B cell (primary cell): ENCODE measurements around the gene PDP2. TPM values are rescaled to one million over a fixed set of nuclear protein-coding genes. Genes with fewer than 3 reads are reported as not detected.

Experiments
- ATAC-seq: fragments of 200-7000 bp; cut with Tn5 transposase; one replicate; pipeline ENCODE4 v1.10.0; 2021; ENCODE audit warnings: low read depth, mild to moderate bottlenecking, moderate number of reproducible peaks, moderate library complexity
- CTCF ChIA-PET: fragments of 350-600 bp; sonication (Branson Sonifier 250); formaldehyde crosslinking; loops from one replicate; lab custom pipeline; 2021; ENCODE audit warnings: antibody characterized with exemption, inconsistent platforms; lab: Charles Lee
- POLR2A ChIA-PET: fragments of 350-600 bp; sonication (Branson Sonifier 250); formaldehyde crosslinking; loops from one replicate; lab custom pipeline; 2021; ENCODE audit warnings: antibody characterized with exemption; lab: Charles Lee
- DNase-seq: peaks from one replicate; pipeline ENCODE4 v3.0.0; 2013
- H2AFZ ChIP-seq: 2 replicates; pipeline ENCODE4 v1.6.1; 2012; ENCODE audit warnings: mild to moderate bottlenecking, low read depth, low read length; ENCODE audit not compliant: insufficient read depth, poor library complexity, severe bottlenecking
- H3K27ac ChIP-seq, 2 donors: 1 replicate in 1 of 2; 2 replicates in 1 of 2; pipeline ENCODE4 v1.5.1; 2012 to 2013; ENCODE audit warnings: low read length in 2 of 2, mild to moderate bottlenecking in 2 of 2, moderate library complexity in 1 of 2
- H3K27me3 ChIP-seq, 4 experiments: fragments of 200-600 bp in 1 of 4; sonication (generic) in 1 of 4; replicated peaks in 1 of 4; 1 replicate in 2 of 4; 2 replicates in 2 of 4; pipeline versions ENCODE4 v1.6.1 to v1.7.0; 2013 to 2016; ENCODE audit warnings: low read length in 3 of 4, mild to moderate bottlenecking in 2 of 4, mixed read lengths in 1 of 4, moderate library complexity in 1 of 4; ENCODE audit not compliant: insufficient read depth in 4 of 4, control insufficient read depth in 3 of 4; ENCODE audit errors: control extremely low read depth in 1 of 4
- H3K36me3 ChIP-seq, 2 experiments: replicated peaks in 1 of 2; 1 replicate in 1 of 2; 2 replicates in 1 of 2; pipeline versions ENCODE4 v1.6.1 to v1.7.1; 2013; ENCODE audit warnings: low read length in 1 of 2; ENCODE audit not compliant: insufficient read depth in 2 of 2, control insufficient read depth in 1 of 2; ENCODE audit errors: control extremely low read depth in 1 of 2, extremely low read depth in 1 of 2
- H3K4me1 ChIP-seq, 2 donors: fragments of 200-600 bp in 1 of 2; sonication (generic) in 1 of 2; 1 replicate in 1 of 2; 2 replicates in 1 of 2; pipeline versions ENCODE4 v1.5.1 to v1.6.1; 2013 to 2017; ENCODE audit warnings: low read length in 2 of 2; ENCODE audit not compliant: control insufficient read depth in 2 of 2, insufficient read depth in 2 of 2
- H3K4me2 ChIP-seq: replicated peaks from 2 replicates; pipeline ENCODE3; 2012; ENCODE audit warnings: mild to moderate bottlenecking, low read depth, low read length; ENCODE audit not compliant: poor library complexity, severe bottlenecking
- H3K4me3 ChIP-seq, 5 experiments: fragments of 200-600 bp in 1 of 5; sonication (generic) in 1 of 5; 1 replicate in 3 of 5; 2 replicates in 2 of 5; pipeline versions ENCODE4 v1.5.1 to v1.7.0; 2011 to 2016; ENCODE audit warnings: low read length in 4 of 5, mild to moderate bottlenecking in 4 of 5, low read depth in 2 of 5, control low read depth in 1 of 5, moderate library complexity in 1 of 5; ENCODE audit not compliant: insufficient read depth in 1 of 5; ENCODE audit errors: control extremely low read depth in 1 of 5, extremely low read depth in 1 of 5
- H3K79me2 ChIP-seq: fragments of 200-600 bp; sonication (generic); one replicate; pipeline ENCODE4 v1.6.0; 2016; ENCODE audit warnings: low read length; ENCODE audit not compliant: control insufficient read depth, insufficient read depth
- H3K9ac ChIP-seq: fragments of 200-600 bp; sonication (generic); 2 replicates; pipeline ENCODE4 v1.6.1; 2017; ENCODE audit warnings: mild to moderate bottlenecking, low read length, moderate library complexity
- H3K9me3 ChIP-seq, 3 donors: one replicate each; pipeline versions ENCODE4 v1.6.1 to v1.7.1; 2013; ENCODE audit warnings: low read length in 2 of 3; ENCODE audit not compliant: control insufficient read depth in 2 of 3, insufficient read depth in 1 of 3; ENCODE audit errors: control extremely low read depth in 1 of 3
- H4K20me1 ChIP-seq: 2 replicates; pipeline ENCODE4 v1.6.0; 2012; ENCODE audit warnings: mild to moderate bottlenecking, low read length; ENCODE audit not compliant: insufficient read depth, control insufficient read depth, poor library complexity, severe bottlenecking
- H3K27ac Mint-ChIP-seq: one replicate; pipeline ENCODE4 v1.8.0; 2021; ENCODE audit warnings: mixed read lengths
- H3K27me3 Mint-ChIP-seq: one replicate; pipeline ENCODE4 v1.8.0; 2021; ENCODE audit warnings: mixed read lengths
- H3K4me1 Mint-ChIP-seq: one replicate; pipeline ENCODE4 v1.8.0; 2021; ENCODE audit warnings: mixed read lengths
- H3K4me3 Mint-ChIP-seq: one replicate; pipeline ENCODE4 v1.8.0; 2021; ENCODE audit warnings: mixed read lengths
- H3K9me3 Mint-ChIP-seq: one replicate; pipeline ENCODE4 v1.8.0; 2022; ENCODE audit warnings: mixed read lengths; ENCODE audit not compliant: insufficient read depth
- CTCF ChIP-seq: fragments of 200-600 bp; IDR thresholded peaks from one replicate; pipeline ENCODE4 v1.8.0; 2022; ENCODE audit warnings: antibody characterized with exemption, mild to moderate bottlenecking
- EZH2 ChIP-seq: IDR thresholded peaks from 2 replicates; pipeline ENCODE4 v1.6.1; 2012; ENCODE audit warnings: borderline replicate concordance, low read depth, mild to moderate bottlenecking, moderate library complexity, low read length; ENCODE audit not compliant: insufficient read depth, poor library complexity, severe bottlenecking
- WGBS: methylation state at CpG from one replicate; pipeline ENCODE4 v1.1.5; 2013; ENCODE audit warnings: missing lambda C conversion rate; ENCODE audit not compliant: insufficient coverage; 5-methylcytosine and 5-hydroxymethylcytosine counted together
- intact Hi-C: fragments of 100-400 bp; cut with micrococcal nuclease; formaldehyde crosslinking; loops from one replicate; pipeline ENCODE4 v1.10.0; 2022
- polyA plus RNA-seq: library from polyadenylated mRNA; depleted of rRNA; stranded (reverse); fragments of >200 nt; gene quantifications from 2 replicates; pipeline ENCODE4 v1.2.3, GENCODE V29; 2012
- total RNA-seq, 2 donors: library from RNA; stranded (reverse); fragments of 120-200 nt in 1 of 2; gene quantifications; 1 replicate in 1 of 2; 2 replicates in 1 of 2; pipeline versions ENCODE4 v1.2.3 to v1.2.4, GENCODE V29; 2013 to 2022

Gene PDP2
- total and polyA plus RNA-seq, 2 donors (not counting 1 experiment from before 2014, with no cell fraction given): 1.9 to 18.7 TPM

- Histone ChIP-seq H3K4me2 (no peak overlapping the region), H3K9ac (no peak overlapping the region), H3K27me3 (peaks cover 0 to 34% (median 13%) of the 10 kb centered on the region in 4 experiments), H4K20me1 (no peaks in the 10 kb centered on the region), H3K4me1 (peaks cover 17 to 20% of the 10 kb centered on the region in 2 donors), H3K27ac (no peak overlapping the region), H3K9me3 (peaks cover 0 to 8% (median 0%) of the 10 kb centered on the region in 3 donors), H3K36me3 (peaks cover 0 to 12% of the 10 kb centered on the region in 2 experiments), H3K79me2 (peaks cover 6% of the 10 kb centered on the region), H3K4me3 (no peak overlapping the region), H2AFZ (no peak overlapping the region)
- DNase-seq (no peak), ATAC-seq (no peak)
- intact Hi-C loops: no loop called here
- POLR2A ChIA-PET: no interaction called here
- H3K9me3 Mint-ChIP-seq: no peaks in the 10 kb centered on the region
- H3K27ac Mint-ChIP-seq: no peak overlapping the region
- CTCF ChIA-PET: interaction anchor here (1.3 to 1.6 kb wide), 3 partner anchors 46 to 60 kb away, joined by 3 read pairs; no protein-coding TSS in a partner anchor
- H3K27me3 Mint-ChIP-seq: peaks cover 27% of the 10 kb centered on the region
- 95% methylated on average over 8 of the region's 8 CpGs for WGBS
- TF ChIP-seq EZH2: no peak
- TF ChIP-seq CTCF: no peak
- peaks cover 27% of the 10 kb centered on the region for H3K4me1 Mint-ChIP-seq
- H3K4me3 Mint-ChIP-seq: no peak overlapping the region
Measured at GRCh38 chr16:66927918-66928649, 47.8 kb downstream of the PDP2 start.
